Measurements from ENCODE around the gene RNASE11.

Gene RNASE11

GRCh38 chr14:20548414-20549158 is 39.2 kb downstream of the RNASE11 start:
- Histone ChIP-seq H3K27me3 (peaks cover 0 to 4% of the 10 kb centered on the region in 2 donors), H3K9me3 (no peaks in the 10 kb centered on the region), H3K27ac (no peak overlapping the region), H3K4me1 (no peaks in the 10 kb centered on the region), H3K36me3 (no peaks in the 10 kb centered on the region), H3K4me3 (no peak overlapping the region)
- no peak for TF ChIP-seq CTCF (IDR thresholded peaks at IDR 0.05)
- intact Hi-C loops (cut with DNase I; ENCODE audit: low total_unique reads), result no loop called here
- DNase-seq, result no peak

GRCh38 chr14:20546877-20547276 is 40.9 kb downstream of the RNASE11 start:
- TF ChIP-seq CTCF (IDR thresholded peaks at IDR 0.05), result no peak

GRCh38 chr14:20539906-20540305 is 47.9 kb downstream of the RNASE11 start:
- no peak overlapping the region for H3K27ac ChIP-seq
- no peak for DNase-seq
- intact Hi-C loops (cut with DNase I; ENCODE audit: low total_unique reads), result loop anchor here (5.0 kb wide), 1 partner anchor 62 kb away; no protein-coding TSS in a partner anchor
- no peaks in the 10 kb centered on the region for H3K9me3 ChIP-seq
- no peaks in the 10 kb centered on the region for H3K4me1 ChIP-seq
- no peak for TF ChIP-seq CTCF (IDR thresholded peaks at IDR 0.05)
- H3K4me3 ChIP-seq, result no peak overlapping the region
- no peaks in the 10 kb centered on the region for H3K36me3 ChIP-seq
- H3K27me3 ChIP-seq, result no peaks in the 10 kb centered on the region

More at GRCh38 chr14:20546877-20547276, 40.9 kb downstream of the RNASE11 start:
- Histone ChIP-seq H3K9me3 (no peaks in the 10 kb centered on the region), H3K27ac (no peak overlapping the region), H3K4me3 (no peak overlapping the region), H3K36me3 (no peaks in the 10 kb centered on the region), H3K27me3 (peaks cover 0 to 4% of the 10 kb centered on the region in 2 donors), H3K4me1 (no peaks in the 10 kb centered on the region)
- intact Hi-C loops (cut with DNase I; ENCODE audit: low total_unique reads), result no loop called here
- no peak for DNase-seq
